ENCODE measurements around the gene ZFYVE9. TPM values are rescaled to one million over a fixed set of nuclear protein-coding genes. Genes with fewer than 3 reads are reported as not detected.

Gene ZFYVE9
- total and polyA plus RNA-seq, 2 of the 13 experiments (the other 11 are each of a cell fraction or from before 2014, with no cell fraction given): 9.2 to 19.8 TPM

- no peak; the same call in 1 of the 2 replicates for TF ChIP-seq SNAPC5 (CRISPR knock-in tag; IDR thresholded peaks at IDR 0.05; ENCODE audit: borderline replicate concordance)
- no peak for TF ChIP-seq PHF21A (CRISPR knock-in tag; IDR thresholded peaks at IDR 0.05)
- no peak for TF ChIP-seq KDM3A (CRISPR knock-in tag; IDR thresholded peaks at IDR 0.05; ENCODE audit: low read depth)
- TF ChIP-seq MBNL3 (CRISPR knock-in tag; conservative IDR thresholded peaks at IDR 0.05): no peak
- no peak for TF ChIP-seq NCOA1 (CRISPR knock-in tag; IDR thresholded peaks at IDR 0.05)
- TF ChIP-seq CEBPZ (IDR thresholded peaks at IDR 0.05; ENCODE audit: low read length): no peak
- no peak for TF ChIP-seq RAD21 (CRISPR knock-in tag; IDR thresholded peaks at IDR 0.05)
- 0 out of 3 replicates have a peak, but pooled peaks have one; percentile 26 for TF ChIP-seq MXI1 (IDR thresholded peaks at IDR 0.05; ENCODE audit: borderline replicate concordance, low read depth, low read length)
- no peak for TF ChIP-seq ZNF121 (CRISPR knock-in tag; IDR thresholded peaks at IDR 0.05)
- TF ChIP-seq FOXA3 (CRISPR knock-in tag; IDR thresholded peaks at IDR 0.05): peak; percentile 4; the same call in 1 of the 2 replicates
- peak; percentile 39 to 83; a peak in 1 of 4 replicates for TF ChIP-seq HMGXB4 (CRISPR knock-in tag; IDR thresholded peaks at IDR 0.05; ENCODE audit: borderline replicate concordance in 1 of 2, low read depth in 1 of 2)
- TF ChIP-seq ZNF160 (CRISPR knock-in tag; IDR thresholded peaks at IDR 0.05): 0 out of 2 replicates have a peak, but pooled peaks have one; percentile 69
- 0 out of 2 replicates have a peak, but pooled peaks have one; percentile 50 for TF ChIP-seq BATF2 (CRISPR knock-in tag; IDR thresholded peaks at IDR 0.05)
- TF ChIP-seq PAX8 (CRISPR knock-in tag; IDR thresholded peaks at IDR 0.05; ENCODE audit: borderline replicate concordance): no peak
- 0 out of 2 replicates have a peak, but pooled peaks have one; percentile 19 for TF ChIP-seq IRX3 (CRISPR knock-in tag; IDR thresholded peaks at IDR 0.05; ENCODE audit: borderline replicate concordance, low read depth)
- TF ChIP-seq HNF4G (IDR thresholded peaks at IDR 0.05; ENCODE audit: borderline replicate concordance, low read depth, low read length): no peak
- no peak for TF ChIP-seq HNF4G (CRISPR knock-in tag; IDR thresholded peaks at IDR 0.05; ENCODE audit: borderline replicate concordance, low read depth)
- TF ChIP-seq ZNF230 (CRISPR knock-in tag; IDR thresholded peaks at IDR 0.05): no peak
- 0 out of 2 replicates have a peak, but pooled peaks have one; percentile 6 for TF ChIP-seq CEBPG (CRISPR knock-in tag; IDR thresholded peaks at IDR 0.05)
- TF ChIP-seq ZNF30 (CRISPR knock-in tag; IDR thresholded peaks at IDR 0.05): no peak
Measured at GRCh38 chr1:52142220-52143183, 613 bp downstream of the ZFYVE9 start (continued).

Data from HepG2 (cell line).